ENCODE measurements around the gene NUP160.
"Not testable (repeated sequence)": the region's sequence is repeated elsewhere in the genome, so short reads cannot be mapped to it uniquely, and the experiment has no call there.

NUP160 gene

DNA sequence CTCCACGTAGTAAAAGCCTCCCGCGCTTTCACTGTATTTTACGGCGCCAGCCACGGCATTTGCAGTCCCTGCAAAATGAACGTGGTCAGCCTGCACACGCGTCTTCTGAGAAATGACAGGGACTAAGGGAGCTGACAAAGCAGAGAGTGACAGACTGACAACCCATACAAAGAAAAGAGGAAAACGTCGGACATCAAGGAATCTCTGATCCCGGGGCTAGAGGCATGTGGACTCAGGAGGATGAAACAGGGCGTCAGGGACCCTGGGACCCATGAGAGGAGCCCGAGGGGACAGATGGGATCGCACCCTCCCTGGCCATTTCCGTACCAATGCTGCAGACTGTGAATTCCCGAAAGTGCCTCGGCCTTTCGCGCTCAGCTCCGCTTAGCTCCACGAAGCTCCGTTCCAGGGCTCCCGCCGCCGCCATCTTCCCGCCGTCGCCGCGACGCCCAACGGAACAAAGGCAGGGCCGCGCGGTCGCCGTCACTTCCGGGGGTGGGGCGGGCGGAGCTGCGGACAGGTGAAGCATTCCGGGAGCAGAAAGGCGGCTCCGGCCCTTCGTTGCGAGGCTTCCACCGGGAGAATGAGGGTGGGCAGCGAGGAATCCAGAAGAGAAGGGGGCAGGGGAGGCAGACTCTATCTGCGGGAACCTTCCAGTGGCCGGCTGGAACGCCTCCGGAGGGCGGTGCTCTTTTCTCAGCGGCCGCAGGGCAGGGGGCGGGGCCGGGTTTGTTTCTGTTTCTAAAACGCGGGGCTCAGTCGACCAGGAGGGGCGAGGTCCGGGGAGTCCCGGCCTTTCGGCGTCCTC, at the start of gene NUP160:
NUP160 (minus strand) TSS at position 459 of the 808 bp plus-strand sequence; CDS start at position 427, 32 bp downstream.
- H3K27ac ChIP-seq = peak within 1 kb of the TSS; percentile 86
- TF ChIP-seq CTCF (conservative IDR thresholded peaks at IDR 0.05) = no peak

DNA sequence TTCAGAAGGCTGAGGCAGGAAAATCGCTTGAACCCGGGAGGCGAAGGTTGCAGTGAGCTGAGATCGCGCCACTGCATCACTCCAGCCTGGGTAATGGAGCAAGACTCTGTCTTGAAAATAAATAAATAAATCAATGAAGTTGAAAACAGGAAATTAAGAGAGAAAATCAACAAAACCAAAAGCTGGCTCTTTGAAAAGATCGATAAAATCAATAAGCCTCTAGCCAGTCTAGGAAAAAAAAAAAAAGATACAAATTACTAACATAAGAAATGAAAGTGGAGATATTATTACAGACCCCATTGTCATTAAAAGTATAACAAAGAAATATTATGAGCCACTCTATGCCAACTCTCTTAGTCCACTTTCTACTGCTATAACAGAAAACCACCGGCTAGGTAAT, 48.0 kb upstream of the NUP160 start:
- no peak for TF ChIP-seq CTCF (conservative IDR thresholded peaks at IDR 0.05)
- no peak overlapping the region for H3K27ac ChIP-seq

DNA sequence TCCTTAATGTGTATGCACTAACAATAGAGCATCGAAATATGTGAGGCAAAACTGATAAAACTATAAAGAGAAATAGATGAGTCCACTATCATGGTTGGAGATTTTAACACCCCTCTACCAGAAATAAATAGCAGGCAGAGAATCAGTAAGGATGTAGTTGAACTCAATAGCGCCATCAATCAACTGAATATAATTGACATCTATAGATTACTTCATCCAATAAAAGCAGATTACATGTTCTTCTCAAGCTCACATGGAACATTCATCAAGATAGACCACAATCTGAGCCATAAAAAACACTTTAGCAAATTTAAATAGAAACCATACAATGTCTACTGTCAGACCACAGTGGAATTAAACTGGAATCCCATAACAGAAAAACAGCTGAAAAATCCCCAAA, 46.9 kb upstream of the NUP160 start:
- TF ChIP-seq CTCF (conservative IDR thresholded peaks at IDR 0.05) = no peak

GRCh38 chr11:47892546-47893276, 44.6 kb upstream of the NUP160 start:
- not testable (repeated sequence) for H3K27ac ChIP-seq

More for the DNA sequence above, 46.9 kb upstream of the NUP160 start:
- H3K27ac ChIP-seq = no peak overlapping the region

GRCh38 chr11:47891886-47892285, 43.7 kb upstream of the NUP160 start:
- TF ChIP-seq CTCF (conservative IDR thresholded peaks at IDR 0.05) = no peak
- H3K27ac ChIP-seq = no peak overlapping the region

DNA sequence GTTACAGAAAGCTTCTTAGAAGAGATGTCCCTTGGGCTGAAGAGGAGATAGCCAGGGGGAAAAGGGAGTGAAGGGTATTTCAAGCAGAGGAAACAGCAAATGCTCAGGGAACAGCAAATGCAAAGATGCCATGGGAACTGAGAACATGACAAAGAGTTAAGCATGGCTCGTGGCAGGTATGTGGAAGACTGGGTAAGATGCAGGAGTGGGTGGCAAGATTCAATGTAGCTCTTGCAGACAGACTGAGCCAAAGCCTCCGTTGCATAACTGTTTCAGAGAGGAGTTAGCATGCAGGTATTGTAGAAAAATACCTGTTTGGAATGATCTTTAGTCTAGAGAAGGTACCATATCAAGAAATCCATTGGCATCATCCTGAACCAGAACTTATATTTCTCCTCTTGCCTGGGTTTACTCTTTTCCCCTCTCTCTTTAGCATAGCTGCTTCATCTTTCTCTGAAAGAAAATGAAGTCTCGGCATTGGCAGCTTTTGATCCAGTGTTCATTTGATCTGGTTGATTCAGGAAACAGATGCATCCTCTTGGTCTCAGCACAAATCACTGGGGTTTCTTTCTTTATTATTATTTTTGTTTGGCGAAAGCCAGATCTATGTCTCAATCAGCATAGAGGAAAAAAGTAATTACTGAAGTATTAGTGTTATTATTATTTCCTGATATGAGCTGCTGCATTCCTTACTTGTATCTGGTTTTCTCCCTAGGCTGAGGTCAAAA, 41.7 kb upstream of the NUP160 start:
- no peak overlapping the region for H3K27ac ChIP-seq
- no peak for TF ChIP-seq CTCF (conservative IDR thresholded peaks at IDR 0.05)

DNA sequence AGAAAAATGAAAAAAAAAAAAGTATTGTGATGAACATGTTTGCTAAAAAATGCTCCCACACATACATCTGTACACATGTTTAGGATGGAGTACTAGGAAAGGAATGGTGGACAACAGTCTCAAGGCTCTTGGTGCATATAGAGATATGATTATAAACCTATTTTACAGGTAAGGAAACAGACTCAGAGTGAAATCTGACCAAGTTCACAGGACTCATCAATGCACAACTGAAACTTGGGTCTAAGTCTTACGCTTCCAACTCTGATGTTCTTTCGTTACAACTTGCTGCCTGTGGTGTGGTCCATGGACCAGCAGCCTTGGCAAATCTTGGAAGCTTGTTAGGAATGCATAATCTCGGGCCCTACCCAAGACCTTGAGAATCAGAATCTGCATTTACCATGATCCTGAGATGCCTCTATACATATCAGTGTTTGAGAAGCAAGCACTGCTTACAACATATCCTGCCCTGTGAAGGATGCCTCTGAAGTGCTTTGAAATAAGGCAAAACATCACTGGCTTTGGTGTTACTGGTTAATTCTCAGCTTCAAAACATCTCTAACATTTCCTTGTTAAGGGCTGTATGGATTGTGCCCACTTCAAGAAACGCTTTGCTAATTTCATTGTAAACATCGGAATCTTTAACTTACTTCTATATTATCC, 39.9 kb upstream of the NUP160 start:
- no peak for TF ChIP-seq CTCF (conservative IDR thresholded peaks at IDR 0.05)
- no peak overlapping the region for H3K27ac ChIP-seq
